B cell (primary cell): Measurements from ENCODE around the gene NCAN. TPM values are rescaled to one million over a fixed set of nuclear protein-coding genes. Genes with fewer than 3 reads are reported as not detected.

Source experiments
- ATAC-seq: fragments of 200-7000 bp; cut with Tn5 transposase; one replicate; pipeline ENCODE4 v1.10.0; 2021; ENCODE audit warnings: low read depth, mild to moderate bottlenecking, moderate number of reproducible peaks, moderate library complexity
- CTCF ChIA-PET: fragments of 350-600 bp; sonication (Branson Sonifier 250); formaldehyde crosslinking; loops from one replicate; lab custom pipeline; 2021; ENCODE audit warnings: antibody characterized with exemption, inconsistent platforms; lab: Charles Lee
- POLR2A ChIA-PET: fragments of 350-600 bp; sonication (Branson Sonifier 250); formaldehyde crosslinking; loops from one replicate; lab custom pipeline; 2021; ENCODE audit warnings: antibody characterized with exemption; lab: Charles Lee
- DNase-seq: peaks from one replicate; pipeline ENCODE4 v3.0.0; 2013
- H2AFZ ChIP-seq: 2 replicates; pipeline ENCODE4 v1.6.1; 2012; ENCODE audit warnings: mild to moderate bottlenecking, low read depth, low read length; ENCODE audit not compliant: insufficient read depth, poor library complexity, severe bottlenecking
- H3K27ac ChIP-seq, 2 donors: 1 replicate in 1 of 2; 2 replicates in 1 of 2; pipeline ENCODE4 v1.5.1; 2012 to 2013; ENCODE audit warnings: low read length in 2 of 2, mild to moderate bottlenecking in 2 of 2, moderate library complexity in 1 of 2
- H3K27me3 ChIP-seq, 4 experiments: fragments of 200-600 bp in 1 of 4; sonication (generic) in 1 of 4; replicated peaks in 1 of 4; 1 replicate in 2 of 4; 2 replicates in 2 of 4; pipeline versions ENCODE4 v1.6.1 to v1.7.0; 2013 to 2016; ENCODE audit warnings: low read length in 3 of 4, mild to moderate bottlenecking in 2 of 4, mixed read lengths in 1 of 4, moderate library complexity in 1 of 4; ENCODE audit not compliant: insufficient read depth in 4 of 4, control insufficient read depth in 3 of 4; ENCODE audit errors: control extremely low read depth in 1 of 4
- H3K36me3 ChIP-seq, 2 experiments: replicated peaks in 1 of 2; 1 replicate in 1 of 2; 2 replicates in 1 of 2; pipeline versions ENCODE4 v1.6.1 to v1.7.1; 2013; ENCODE audit warnings: low read length in 1 of 2; ENCODE audit not compliant: insufficient read depth in 2 of 2, control insufficient read depth in 1 of 2; ENCODE audit errors: control extremely low read depth in 1 of 2, extremely low read depth in 1 of 2
- H3K4me1 ChIP-seq, 2 donors: fragments of 200-600 bp in 1 of 2; sonication (generic) in 1 of 2; 1 replicate in 1 of 2; 2 replicates in 1 of 2; pipeline versions ENCODE4 v1.5.1 to v1.6.1; 2013 to 2017; ENCODE audit warnings: low read length in 2 of 2; ENCODE audit not compliant: control insufficient read depth in 2 of 2, insufficient read depth in 2 of 2
- H3K4me2 ChIP-seq: replicated peaks from 2 replicates; pipeline ENCODE3; 2012; ENCODE audit warnings: mild to moderate bottlenecking, low read depth, low read length; ENCODE audit not compliant: poor library complexity, severe bottlenecking
- H3K4me3 ChIP-seq, 5 experiments: fragments of 200-600 bp in 1 of 5; sonication (generic) in 1 of 5; 1 replicate in 3 of 5; 2 replicates in 2 of 5; pipeline versions ENCODE4 v1.5.1 to v1.7.0; 2011 to 2016; ENCODE audit warnings: low read length in 4 of 5, mild to moderate bottlenecking in 4 of 5, low read depth in 2 of 5, control low read depth in 1 of 5, moderate library complexity in 1 of 5; ENCODE audit not compliant: insufficient read depth in 1 of 5; ENCODE audit errors: control extremely low read depth in 1 of 5, extremely low read depth in 1 of 5
- H3K79me2 ChIP-seq: fragments of 200-600 bp; sonication (generic); one replicate; pipeline ENCODE4 v1.6.0; 2016; ENCODE audit warnings: low read length; ENCODE audit not compliant: control insufficient read depth, insufficient read depth
- H3K9ac ChIP-seq: fragments of 200-600 bp; sonication (generic); 2 replicates; pipeline ENCODE4 v1.6.1; 2017; ENCODE audit warnings: mild to moderate bottlenecking, low read length, moderate library complexity
- H3K9me3 ChIP-seq, 3 donors: one replicate each; pipeline versions ENCODE4 v1.6.1 to v1.7.1; 2013; ENCODE audit warnings: low read length in 2 of 3; ENCODE audit not compliant: control insufficient read depth in 2 of 3, insufficient read depth in 1 of 3; ENCODE audit errors: control extremely low read depth in 1 of 3
- H4K20me1 ChIP-seq: 2 replicates; pipeline ENCODE4 v1.6.0; 2012; ENCODE audit warnings: mild to moderate bottlenecking, low read length; ENCODE audit not compliant: insufficient read depth, control insufficient read depth, poor library complexity, severe bottlenecking
- H3K27ac Mint-ChIP-seq: one replicate; pipeline ENCODE4 v1.8.0; 2021; ENCODE audit warnings: mixed read lengths
- H3K27me3 Mint-ChIP-seq: one replicate; pipeline ENCODE4 v1.8.0; 2021; ENCODE audit warnings: mixed read lengths
- H3K4me1 Mint-ChIP-seq: one replicate; pipeline ENCODE4 v1.8.0; 2021; ENCODE audit warnings: mixed read lengths
- H3K4me3 Mint-ChIP-seq: one replicate; pipeline ENCODE4 v1.8.0; 2021; ENCODE audit warnings: mixed read lengths
- H3K9me3 Mint-ChIP-seq: one replicate; pipeline ENCODE4 v1.8.0; 2022; ENCODE audit warnings: mixed read lengths; ENCODE audit not compliant: insufficient read depth
- EZH2 ChIP-seq: IDR thresholded peaks from 2 replicates; pipeline ENCODE4 v1.6.1; 2012; ENCODE audit warnings: borderline replicate concordance, low read depth, mild to moderate bottlenecking, moderate library complexity, low read length; ENCODE audit not compliant: insufficient read depth, poor library complexity, severe bottlenecking
- WGBS: methylation state at CpG from one replicate; pipeline ENCODE4 v1.1.5; 2013; ENCODE audit warnings: missing lambda C conversion rate; ENCODE audit not compliant: insufficient coverage; 5-methylcytosine and 5-hydroxymethylcytosine counted together
- intact Hi-C: fragments of 100-400 bp; cut with micrococcal nuclease; formaldehyde crosslinking; loops from one replicate; pipeline ENCODE4 v1.10.0; 2022
- polyA plus RNA-seq: library from polyadenylated mRNA; depleted of rRNA; stranded (reverse); fragments of >200 nt; gene quantifications from 2 replicates; pipeline ENCODE4 v1.2.3, GENCODE V29; 2012
- total RNA-seq, 2 donors: library from RNA; stranded (reverse); fragments of 120-200 nt in 1 of 2; gene quantifications; 1 replicate in 1 of 2; 2 replicates in 1 of 2; pipeline versions ENCODE4 v1.2.3 to v1.2.4, GENCODE V29; 2013 to 2022
- TF ChIP-seq, protein P1 (sequence below): fragments of 200-600 bp; IDR thresholded peaks from one replicate; pipeline ENCODE4 v1.8.0; 2022; ENCODE audit warnings: antibody characterized with exemption, mild to moderate bottlenecking

Gene NCAN
- total and polyA plus RNA-seq, 2 donors (not counting 1 experiment from before 2014, with no cell fraction given): 0.03 TPM; not detected in 1

DNA sequence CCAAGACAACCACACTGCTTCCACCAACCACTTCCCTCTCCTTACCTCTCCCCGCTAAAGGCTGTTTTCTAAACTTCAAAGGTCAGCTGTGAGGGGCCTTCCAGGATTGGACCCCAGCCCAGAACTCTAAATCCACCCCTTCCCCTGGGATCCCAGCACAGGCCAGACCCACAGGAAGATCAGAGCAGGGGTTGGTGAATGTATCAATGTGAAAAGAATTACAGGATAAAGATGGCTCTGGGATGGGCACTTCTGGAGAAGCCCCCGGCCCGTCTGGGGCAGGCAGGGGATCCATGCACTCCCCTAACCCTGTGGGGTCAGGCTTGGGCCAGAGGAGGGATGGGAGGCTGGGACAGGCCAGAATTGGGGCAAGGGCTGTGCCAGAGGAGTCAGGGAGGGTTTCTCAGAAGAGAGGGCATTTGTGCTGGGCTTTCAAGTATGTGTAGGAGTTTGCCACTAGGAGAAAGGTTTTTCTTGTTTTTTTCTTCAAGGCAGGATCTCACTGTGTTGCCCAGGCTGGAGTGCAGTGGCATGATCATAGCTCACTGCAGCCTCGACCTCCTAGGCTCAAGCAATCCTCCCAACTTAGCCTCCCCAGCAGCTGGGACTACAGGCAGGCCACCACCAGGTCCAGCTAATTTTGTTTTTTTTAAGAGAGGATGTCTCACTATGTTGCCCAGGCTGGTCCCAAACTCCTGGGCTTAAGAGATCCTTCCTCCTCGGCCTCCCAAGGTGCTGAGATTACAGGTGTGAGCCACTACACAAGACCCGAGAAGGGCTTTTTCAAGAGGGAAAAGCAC, 40.7 kb upstream of the NCAN start:
- H3K9me3 ChIP-seq: peaks cover 0 to 11% (median 0%) of the 10 kb centered on the region in 3 donors
- WGBS: 98% methylated on average over 5 of the region's 6 CpGs
- H3K4me1 Mint-ChIP-seq: peaks cover 30% of the 10 kb centered on the region
- CTCF ChIA-PET: interaction anchor here (1.9 to 13.6 kb wide), 2 partner anchors 16 to 26 kb away, joined by 5 to 285 read pairs; no protein-coding TSS in a partner anchor
- H2AFZ ChIP-seq: no peak overlapping the region
- peak overlapping the region; percentile 82 for H3K4me3 Mint-ChIP-seq
- ATAC-seq: no peak
- POLR2A ChIA-PET: no interaction called here
- H3K9ac ChIP-seq: no peak overlapping the region
- H4K20me1 ChIP-seq: no peaks in the 10 kb centered on the region
- TF ChIP-seq, protein P1, sequence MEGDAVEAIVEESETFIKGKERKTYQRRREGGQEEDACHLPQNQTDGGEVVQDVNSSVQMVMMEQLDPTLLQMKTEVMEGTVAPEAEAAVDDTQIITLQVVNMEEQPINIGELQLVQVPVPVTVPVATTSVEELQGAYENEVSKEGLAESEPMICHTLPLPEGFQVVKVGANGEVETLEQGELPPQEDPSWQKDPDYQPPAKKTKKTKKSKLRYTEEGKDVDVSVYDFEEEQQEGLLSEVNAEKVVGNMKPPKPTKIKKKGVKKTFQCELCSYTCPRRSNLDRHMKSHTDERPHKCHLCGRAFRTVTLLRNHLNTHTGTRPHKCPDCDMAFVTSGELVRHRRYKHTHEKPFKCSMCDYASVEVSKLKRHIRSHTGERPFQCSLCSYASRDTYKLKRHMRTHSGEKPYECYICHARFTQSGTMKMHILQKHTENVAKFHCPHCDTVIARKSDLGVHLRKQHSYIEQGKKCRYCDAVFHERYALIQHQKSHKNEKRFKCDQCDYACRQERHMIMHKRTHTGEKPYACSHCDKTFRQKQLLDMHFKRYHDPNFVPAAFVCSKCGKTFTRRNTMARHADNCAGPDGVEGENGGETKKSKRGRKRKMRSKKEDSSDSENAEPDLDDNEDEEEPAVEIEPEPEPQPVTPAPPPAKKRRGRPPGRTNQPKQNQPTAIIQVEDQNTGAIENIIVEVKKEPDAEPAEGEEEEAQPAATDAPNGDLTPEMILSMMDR: no peak
- no peak for TF ChIP-seq EZH2
- H3K27ac Mint-ChIP-seq: no peak overlapping the region
- H3K27me3 ChIP-seq: peaks cover 0 to 18% (median 2%) of the 10 kb centered on the region in 4 experiments
- intact Hi-C loops: loop anchor here (1.0 kb wide), 2 partner anchors 11 to 33 kb away; partner anchors contain the start of gene TMEM161A
- peak overlapping the region; percentile 84 for H3K4me2 ChIP-seq
- no peak overlapping the region for H3K4me3 ChIP-seq
- H3K36me3 ChIP-seq: peaks cover 0 to under 1% of the 10 kb centered on the region in 2 experiments
- H3K27me3 Mint-ChIP-seq: peaks cover 8% of the 10 kb centered on the region
- H3K9me3 Mint-ChIP-seq: no peaks in the 10 kb centered on the region
- H3K79me2 ChIP-seq: no peaks in the 10 kb centered on the region
- peaks cover 13 to 22% of the 10 kb centered on the region in 2 donors for H3K4me1 ChIP-seq
- DNase-seq: no peak
- no peak overlapping the region for H3K27ac ChIP-seq
